Stimulated activated CD8-positive, alpha-beta memory T cell treated with anti-CD3 and anti-CD28 coated beads, Interleukin-12 subunit alpha, Interleukin-12 subunit beta, amount 100 ng/mL, for 24 hours (primary cell): ENCODE data around the gene CA4.
"Not testable (repeated sequence)": the region's sequence is repeated elsewhere in the genome, so short reads cannot be mapped to it uniquely, and the experiment has no call there.

Source experiments
- DNase-seq: peaks from one replicate; pipeline ENCODE4 v3.0.0-alpha.2; 2020; ENCODE audit errors: extremely low read depth

CA4 gene

GRCh38 chr17:60174767-60175166 lies 25.0 kb downstream of the CA4 start:
- not testable (repeated sequence) for DNase-seq

- not testable (repeated sequence) for DNase-seq
Observed at GRCh38 chr17:60176763-60177162, 27.0 kb downstream of the CA4 start.

- DNase-seq = not testable (repeated sequence)
Observed at GRCh38 chr17:60178180-60178579, 28.4 kb downstream of the CA4 start.

GRCh38 chr17:60180380-60180779 lies 30.6 kb downstream of the CA4 start:
- DNase-seq = not testable (repeated sequence)

GRCh38 chr17:60186372-60186771 lies 36.6 kb downstream of the CA4 start:
- DNase-seq = not testable (repeated sequence)

GRCh38 chr17:60186846-60187745 lies 37.3 kb downstream of the CA4 start:
- DNase-seq = not testable (repeated sequence)

- no peak for DNase-seq
Observed at GRCh38 chr17:60188759-60189158, 39.0 kb downstream of the CA4 start.

GRCh38 chr17:60190032-60190431 lies 40.3 kb downstream of the CA4 start:
- not testable (repeated sequence) for DNase-seq

- DNase-seq = not testable (repeated sequence)
Observed at GRCh38 chr17:60193032-60193431, 43.3 kb downstream of the CA4 start.

- DNase-seq = no peak
Observed at GRCh38 chr17:60193482-60193881, 43.7 kb downstream of the CA4 start.

GRCh38 chr17:60194141-60194540 lies 44.4 kb downstream of the CA4 start:
- not testable (repeated sequence) for DNase-seq

GRCh38 chr17:60198630-60199029 lies 48.9 kb downstream of the CA4 start:
- DNase-seq = not testable (repeated sequence)

- not testable (repeated sequence) for DNase-seq
Observed at GRCh38 chr17:60205782-60206181, 56.0 kb downstream of the CA4 start.

- not testable (repeated sequence) for DNase-seq
Observed at GRCh38 chr17:60208302-60208701, 58.5 kb downstream of the CA4 start.
